ENCODE data around the gene SLCO2A1.
A peak's percentile ranks its signal among the peaks of the same experiment; 100 is the strongest.

The SLCO2A1 gene

GRCh38 chr3:134034005-134034785 is 4.5 kb upstream of the SLCO2A1 start:
- DNase-seq (ENCODE audit: low spot score): no peak

- DNase-seq (ENCODE audit: low spot score): no peak
These were observed 3.7 kb upstream of the SLCO2A1 start for GRCh38 chr3:134033315-134033996.

- no peak for DNase-seq (ENCODE audit: low spot score)
These were observed 1.7 kb upstream of the SLCO2A1 start for GRCh38 chr3:134031348-134031915.

- peak; percentile 36 for DNase-seq (ENCODE audit: low spot score)
These were observed 938 bp upstream of the SLCO2A1 start for GRCh38 chr3:134030379-134031347.

GRCh38 chr3:134029256-134029733 is 430 bp downstream of the SLCO2A1 start:
- peak; percentile 50 for DNase-seq (ENCODE audit: low spot score)

- DNase-seq (ENCODE audit: low spot score): no peak
These were observed 1.1 kb downstream of the SLCO2A1 start for GRCh38 chr3:134028486-134029255.

- no peak for DNase-seq (ENCODE audit: low spot score)
These were observed 2.1 kb downstream of the SLCO2A1 start for GRCh38 chr3:134027631-134028030.

- no peak for DNase-seq (ENCODE audit: low spot score)
These were observed 9.5 kb downstream of the SLCO2A1 start for GRCh38 chr3:134020135-134020680.

- DNase-seq (ENCODE audit: low spot score): no peak
These were observed 10.9 kb downstream of the SLCO2A1 start for GRCh38 chr3:134018850-134019249.

- no peak for DNase-seq (ENCODE audit: low spot score)
These were observed 11.3 kb downstream of the SLCO2A1 start for GRCh38 chr3:134018406-134018805.

GRCh38 chr3:134017490-134017889 is 12.2 kb downstream of the SLCO2A1 start:
- no peak for DNase-seq (ENCODE audit: low spot score)

- DNase-seq (ENCODE audit: low spot score): no peak
These were observed 15.5 kb downstream of the SLCO2A1 start for GRCh38 chr3:134014270-134014669.

GRCh38 chr3:134013280-134013679 is 16.4 kb downstream of the SLCO2A1 start:
- no peak for DNase-seq (ENCODE audit: low spot score)

GRCh38 chr3:134009345-134010000 is 20.3 kb downstream of the SLCO2A1 start:
- no peak for DNase-seq (ENCODE audit: low spot score)

GRCh38 chr3:134008630-134009156 is 21.0 kb downstream of the SLCO2A1 start:
- DNase-seq (ENCODE audit: low spot score): no peak

- no peak for DNase-seq (ENCODE audit: low spot score)
These were observed 21.9 kb downstream of the SLCO2A1 start for GRCh38 chr3:134007819-134008218.

GRCh38 chr3:134004841-134005240 is 24.9 kb downstream of the SLCO2A1 start:
- no peak for DNase-seq (ENCODE audit: low spot score)

GRCh38 chr3:134003066-134003465 is 26.7 kb downstream of the SLCO2A1 start:
- no peak for DNase-seq (ENCODE audit: low spot score)

- no peak for DNase-seq (ENCODE audit: low spot score)
These were observed 27.4 kb downstream of the SLCO2A1 start for GRCh38 chr3:134002306-134002705.

- no peak for DNase-seq (ENCODE audit: low spot score)
These were observed 28.5 kb downstream of the SLCO2A1 start for GRCh38 chr3:134001251-134001650.

Data from HuH-7.5 (cell line).